Middle frontal gyrus (tissue), 1 donor: ENCODE data around the gene PRR14.

Source experiments
- DNase-seq: peaks from one replicate; pipeline ENCODE4 v3.0.0-alpha.2; 2015; ENCODE audit warnings: low spot score; ENCODE audit errors: extremely low spot score

Gene PRR14

GRCh38 chr16:30650369-30651123, at the start of gene PRR14:
TSS of gene PRR14 (plus strand) at chr16:30650960. CDS start at chr16:30651646, 686 bp downstream.
- DNase-seq, result peak; percentile 99

- DNase-seq, result no peak
Measured at GRCh38 chr16:30601966-30602365, 48.8 kb upstream of the PRR14 start.

GRCh38 chr16:30602616-30603277, 48.0 kb upstream of the PRR14 start:
- DNase-seq, result no peak

GRCh38 chr16:30603945-30604315, 46.8 kb upstream of the PRR14 start:
- DNase-seq, result no peak

- no peak for DNase-seq
Measured at GRCh38 chr16:30604316-30604947, 46.3 kb upstream of the PRR14 start.

GRCh38 chr16:30605158-30605557, 45.6 kb upstream of the PRR14 start:
- no peak for DNase-seq

GRCh38 chr16:30606004-30606403, 44.8 kb upstream of the PRR14 start:
- no peak for DNase-seq

GRCh38 chr16:30609002-30609925, 41.5 kb upstream of the PRR14 start:
- no peak for DNase-seq

- DNase-seq, result peak; percentile 99
Measured at GRCh38 chr16:30609926-30610839, 40.6 kb upstream of the PRR14 start, which contains the start of gene ZNF689. TSS of gene ZNF689 (minus strand) at chr16:30610389. CDS start at chr16:30610041, 348 bp downstream.

- DNase-seq, result no peak
Measured at GRCh38 chr16:30615358-30616091, 35.2 kb upstream of the PRR14 start.

- DNase-seq, result no peak
Measured at GRCh38 chr16:30619202-30619601, 31.6 kb upstream of the PRR14 start.

GRCh38 chr16:30619638-30620037, 31.1 kb upstream of the PRR14 start:
- DNase-seq, result no peak

- DNase-seq, result no peak
Measured at GRCh38 chr16:30620169-30620568, 30.6 kb upstream of the PRR14 start.

GRCh38 chr16:30621765-30622164, 29.0 kb upstream of the PRR14 start:
- DNase-seq, result no peak

- DNase-seq, result no peak
Measured at GRCh38 chr16:30622455-30623032, 28.2 kb upstream of the PRR14 start.

- no peak for DNase-seq
Measured at GRCh38 chr16:30623536-30624283, 27.1 kb upstream of the PRR14 start.

GRCh38 chr16:30626236-30626635, 24.5 kb upstream of the PRR14 start:
- no peak for DNase-seq
